ENCODE results near the gene AP1G1. TPM values are rescaled to one million over a fixed set of nuclear protein-coding genes. Genes with fewer than 3 reads are reported as not detected.

The AP1G1 gene
- total RNA-seq, 1 experiment from 2014 or later: 51.2 TPM

GRCh38 chr16:71709229-71709781 lies 99.3 kb downstream of the AP1G1 start:
- Histone ChIP-seq H3K4me2 (ENCODE audit: low read length) (peak overlapping the region; percentile 46), H3K9me2 (replicated peaks; ENCODE audit: low read length) (no peaks in the 10 kb centered on the region), H3F3A (ENCODE audit: low read length, unreplicated experiment) (no peaks in the 10 kb centered on the region), H3K4me3 (ENCODE audit: low read length) (no peak overlapping the region), H3K9ac (ENCODE audit: low read length) (no peak overlapping the region), H3K27ac (ENCODE audit: low read length) (no peak overlapping the region), H3K27me3 (ENCODE audit: low read length) (no peaks in the 10 kb centered on the region), H3K9me3 (ENCODE audit: low read length) (no peaks in the 10 kb centered on the region), H3K36me3 (ENCODE audit: low read depth, low read length) (no peaks in the 10 kb centered on the region), H3K4me1 (ENCODE audit: insufficient read depth, low read length) (peaks cover 15% of the 10 kb centered on the region), H3K79me2 (ENCODE audit: low read length) (0 out of 2 replicates have a peak, but pooled peaks cover 5% of the 10 kb centered on the region), H2AFZ (ENCODE audit: low read length) (no peak overlapping the region), H4K20me1 (ENCODE audit: low read length) (no peaks in the 10 kb centered on the region)
- DNase-seq (peak; percentile 19), ATAC-seq (peak; percentile 27)
- TF ChIP-seq EZH2phosphoT487 (IDR thresholded peaks at IDR 0.05; ENCODE audit: borderline replicate concordance, low read length) (no peak), EZH2 (IDR thresholded peaks at IDR 0.05; ENCODE audit: low read length, unreplicated experiment) (no peak)
- TF ChIP-seq, protein P1, sequence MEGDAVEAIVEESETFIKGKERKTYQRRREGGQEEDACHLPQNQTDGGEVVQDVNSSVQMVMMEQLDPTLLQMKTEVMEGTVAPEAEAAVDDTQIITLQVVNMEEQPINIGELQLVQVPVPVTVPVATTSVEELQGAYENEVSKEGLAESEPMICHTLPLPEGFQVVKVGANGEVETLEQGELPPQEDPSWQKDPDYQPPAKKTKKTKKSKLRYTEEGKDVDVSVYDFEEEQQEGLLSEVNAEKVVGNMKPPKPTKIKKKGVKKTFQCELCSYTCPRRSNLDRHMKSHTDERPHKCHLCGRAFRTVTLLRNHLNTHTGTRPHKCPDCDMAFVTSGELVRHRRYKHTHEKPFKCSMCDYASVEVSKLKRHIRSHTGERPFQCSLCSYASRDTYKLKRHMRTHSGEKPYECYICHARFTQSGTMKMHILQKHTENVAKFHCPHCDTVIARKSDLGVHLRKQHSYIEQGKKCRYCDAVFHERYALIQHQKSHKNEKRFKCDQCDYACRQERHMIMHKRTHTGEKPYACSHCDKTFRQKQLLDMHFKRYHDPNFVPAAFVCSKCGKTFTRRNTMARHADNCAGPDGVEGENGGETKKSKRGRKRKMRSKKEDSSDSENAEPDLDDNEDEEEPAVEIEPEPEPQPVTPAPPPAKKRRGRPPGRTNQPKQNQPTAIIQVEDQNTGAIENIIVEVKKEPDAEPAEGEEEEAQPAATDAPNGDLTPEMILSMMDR (conservative IDR thresholded peaks at IDR 0.05; ENCODE audit: low read depth, low read length): no peak
- CTCF ChIA-PET: no interaction called here
- BruUV-seq (replicated peaks): no TSS peak
- POLR2A ChIA-PET (ENCODE audit: unreplicated experiment): no interaction called here
- intact Hi-C loops (cut with micrococcal nuclease): no loop called here

- Histone ChIP-seq H3K27me3 (ENCODE audit: low read length) (no peaks in the 10 kb centered on the region), H3K9ac (ENCODE audit: low read length) (no peak overlapping the region), H3K9me3 (ENCODE audit: low read length) (no peaks in the 10 kb centered on the region), H3F3A (ENCODE audit: low read length, unreplicated experiment) (no peaks in the 10 kb centered on the region), H3K79me2 (ENCODE audit: low read length) (0 out of 2 replicates have a peak, but pooled peaks cover 5% of the 10 kb centered on the region), H3K9me2 (replicated peaks; ENCODE audit: low read length) (no peaks in the 10 kb centered on the region), H4K20me1 (ENCODE audit: low read length) (no peaks in the 10 kb centered on the region), H3K4me1 (ENCODE audit: insufficient read depth, low read length) (peaks cover 15% of the 10 kb centered on the region), H3K27ac (ENCODE audit: low read length) (no peak overlapping the region), H3K36me3 (ENCODE audit: low read depth, low read length) (no peaks in the 10 kb centered on the region), H3K4me3 (ENCODE audit: low read length) (no peak overlapping the region), H3K4me2 (ENCODE audit: low read length) (no peak overlapping the region), H2AFZ (ENCODE audit: low read length) (no peak overlapping the region)
- ChIA-PET POLR2A (ENCODE audit: unreplicated experiment) (no interaction called here), CTCF (no interaction called here)
- BruUV-seq (replicated peaks): no TSS peak
- no peak for TF ChIP-seq EZH2 (IDR thresholded peaks at IDR 0.05; ENCODE audit: low read length, unreplicated experiment)
- TF ChIP-seq, protein P1 (conservative IDR thresholded peaks at IDR 0.05; ENCODE audit: low read depth, low read length): no peak
- intact Hi-C loops (cut with micrococcal nuclease): no loop called here
- ATAC-seq (no peak), DNase-seq (no peak)
Measured at GRCh38 chr16:71708696-71709095, 99.9 kb downstream of the AP1G1 start.

DNA sequence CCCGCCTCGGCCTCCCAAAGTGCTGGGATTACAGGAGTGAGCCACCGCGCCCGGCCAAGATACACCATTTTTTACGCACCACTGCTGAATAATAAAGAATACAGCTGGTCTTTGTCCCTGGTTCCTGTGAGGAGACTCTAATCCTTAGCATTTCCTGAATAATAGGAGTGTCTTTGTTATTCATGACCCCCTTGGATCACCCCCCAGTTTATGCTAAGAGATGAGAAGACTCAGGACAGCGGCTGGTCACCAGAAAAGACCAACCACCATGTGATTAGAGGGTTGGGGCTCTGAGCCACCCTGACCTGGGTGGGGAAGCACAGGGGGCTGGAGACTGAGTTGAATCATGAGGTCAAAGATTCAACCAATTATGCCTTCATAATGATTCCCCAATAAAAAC lies 101.4 kb downstream of the AP1G1 start:
- no peaks in the 10 kb centered on the region for H4K20me1 ChIP-seq (ENCODE audit: low read length)
- intact Hi-C loops (cut with micrococcal nuclease): no loop called here
- no peaks in the 10 kb centered on the region for H3K36me3 ChIP-seq (ENCODE audit: low read depth, low read length)
- no peak overlapping the region for H3K9ac ChIP-seq (ENCODE audit: low read length)
- no peaks in the 10 kb centered on the region for H3K9me2 ChIP-seq (replicated peaks; ENCODE audit: low read length)
- no peaks in the 10 kb centered on the region for H3K27me3 ChIP-seq (ENCODE audit: low read length)
- ChIA-PET CTCF (no interaction called here), POLR2A (ENCODE audit: unreplicated experiment) (no interaction called here)
- peaks cover 15% of the 10 kb centered on the region for H3K4me1 ChIP-seq (ENCODE audit: insufficient read depth, low read length)
- ATAC-seq: no peak
- no TSS peak for BruUV-seq (replicated peaks)
- H3K4me2 ChIP-seq (ENCODE audit: low read length): no peak overlapping the region
- no peak overlapping the region for H2AFZ ChIP-seq (ENCODE audit: low read length)
- no peaks in the 10 kb centered on the region for H3K9me3 ChIP-seq (ENCODE audit: low read length)
- no peak for TF ChIP-seq EZH2 (IDR thresholded peaks at IDR 0.05; ENCODE audit: low read length, unreplicated experiment)
- TF ChIP-seq, protein P1 (conservative IDR thresholded peaks at IDR 0.05; ENCODE audit: low read depth, low read length): no peak
- no peak for TF ChIP-seq EZH2phosphoT487 (IDR thresholded peaks at IDR 0.05; ENCODE audit: borderline replicate concordance, low read length)
- no peak overlapping the region for H3K4me3 ChIP-seq (ENCODE audit: low read length)
- H3K79me2 ChIP-seq (ENCODE audit: low read length): 0 out of 2 replicates have a peak, but pooled peaks cover 5% of the 10 kb centered on the region
- H3K27ac ChIP-seq (ENCODE audit: low read length): no peak overlapping the region
- H3F3A ChIP-seq (ENCODE audit: low read length, unreplicated experiment): no peaks in the 10 kb centered on the region
- no peak for DNase-seq

Data from PC-3 (cell line).